ENCODE measurements around the gene ANTXR1. TPM values are rescaled to one million over a fixed set of nuclear protein-coding genes. Genes with fewer than 3 reads are reported as not detected.

ANTXR1 gene
- total and polyA plus RNA-seq, 2 of the 8 experiments (the other 6 are each of a cell fraction or from before 2014, with no cell fraction given), result 15.8 to 44.3 TPM

DNA sequence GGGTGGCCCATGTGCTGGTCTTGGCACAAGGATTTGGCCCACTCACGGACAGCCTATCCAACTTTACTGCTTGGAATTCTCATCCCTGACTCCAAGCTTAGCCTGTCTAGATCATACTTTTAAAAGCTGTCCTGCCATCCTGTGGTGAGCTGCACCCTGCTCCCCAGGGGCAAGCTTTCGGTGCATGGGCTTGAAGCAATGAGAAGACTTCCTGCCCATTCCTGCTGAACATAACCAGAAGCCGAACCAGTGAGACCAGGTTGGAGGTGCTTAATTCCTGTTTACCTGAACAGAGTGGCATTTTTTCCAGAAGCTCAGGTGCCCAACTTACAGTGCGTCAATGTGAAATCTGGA, 154.5 kb downstream of the ANTXR1 start (continued):
- TF ChIP-seq ATF2 (IDR thresholded peaks at IDR 0.05; ENCODE audit: low read length), result no peak

Measured in H1 (cell line).